ENCODE results near the gene SLC35F2.

DNA sequence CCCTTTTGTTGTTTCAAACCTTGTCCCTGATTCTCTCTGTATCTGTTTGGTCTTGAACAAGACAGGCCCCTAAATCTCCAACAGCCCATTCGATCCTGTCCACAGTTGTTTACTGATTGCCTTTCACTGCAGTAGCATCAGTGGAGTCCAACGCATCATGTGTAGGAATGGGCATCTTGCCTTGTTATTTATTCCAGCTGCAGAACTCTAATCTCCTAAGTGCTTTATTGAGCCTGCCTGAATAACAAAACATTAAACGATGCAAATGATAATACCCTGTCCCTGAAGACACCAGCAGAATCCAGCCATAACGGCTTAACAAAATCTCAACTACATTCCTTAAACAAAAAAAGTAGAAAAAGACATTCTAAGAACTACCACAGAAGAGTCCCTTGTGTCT, 50.1 kb downstream of the SLC35F2 start:
- TF ChIP-seq, protein P1, sequence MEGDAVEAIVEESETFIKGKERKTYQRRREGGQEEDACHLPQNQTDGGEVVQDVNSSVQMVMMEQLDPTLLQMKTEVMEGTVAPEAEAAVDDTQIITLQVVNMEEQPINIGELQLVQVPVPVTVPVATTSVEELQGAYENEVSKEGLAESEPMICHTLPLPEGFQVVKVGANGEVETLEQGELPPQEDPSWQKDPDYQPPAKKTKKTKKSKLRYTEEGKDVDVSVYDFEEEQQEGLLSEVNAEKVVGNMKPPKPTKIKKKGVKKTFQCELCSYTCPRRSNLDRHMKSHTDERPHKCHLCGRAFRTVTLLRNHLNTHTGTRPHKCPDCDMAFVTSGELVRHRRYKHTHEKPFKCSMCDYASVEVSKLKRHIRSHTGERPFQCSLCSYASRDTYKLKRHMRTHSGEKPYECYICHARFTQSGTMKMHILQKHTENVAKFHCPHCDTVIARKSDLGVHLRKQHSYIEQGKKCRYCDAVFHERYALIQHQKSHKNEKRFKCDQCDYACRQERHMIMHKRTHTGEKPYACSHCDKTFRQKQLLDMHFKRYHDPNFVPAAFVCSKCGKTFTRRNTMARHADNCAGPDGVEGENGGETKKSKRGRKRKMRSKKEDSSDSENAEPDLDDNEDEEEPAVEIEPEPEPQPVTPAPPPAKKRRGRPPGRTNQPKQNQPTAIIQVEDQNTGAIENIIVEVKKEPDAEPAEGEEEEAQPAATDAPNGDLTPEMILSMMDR (IDR thresholded peaks at IDR 0.05), result no peak
- TF ChIP-seq POLR2A (IDR thresholded peaks at IDR 0.05) (no peak), POLR2AphosphoS5 (IDR thresholded peaks at IDR 0.05) (no peak)

Data from breast epithelium (tissue), 3 donors.